IMR-90 (cell line): ENCODE measurements around the gene MYO5A. TPM values are rescaled to one million over a fixed set of nuclear protein-coding genes. Genes with fewer than 3 reads are reported as not detected.

Source experiments
- ATAC-seq: fragments of 200-7000 bp; cut with Tn5 transposase; 2 replicates; pipeline ENCODE4 v1.9.1; 2020; ENCODE audit warnings: low read depth, mild to moderate bottlenecking, moderate library complexity
- BruUV-seq: library from RNA; stranded (reverse); fragments of 400-500 nt; replicated peaks from 2 replicates; lab custom pipeline; 2021; lab: Mats Ljungman, UMichigan
- CTCF ChIA-PET: fragments of 300-600 bp; formaldehyde crosslinking; extraction: SDS; loops from one replicate; lab custom pipeline; 2021; ENCODE audit warnings: antibody characterized with exemption; lab: Yijun Ruan, JAX
- POLR2A ChIA-PET: fragments of 300-600 bp; sonication (Branson Sonifier 250); formaldehyde crosslinking; loops from one replicate; lab custom pipeline; 2022; ENCODE audit warnings: antibody characterized with exemption; ENCODE audit not compliant: unreplicated experiment; lab: Charles Lee
- DNase-seq: peaks from one replicate; pipeline ENCODE4 v3.0.0; 2013
- H2AFZ ChIP-seq: replicated peaks from 2 replicates; pipeline ENCODE3; 2013; ENCODE audit warnings: low read length, mild to moderate bottlenecking; ENCODE audit not compliant: poor library complexity
- H2AK5ac ChIP-seq: 2 replicates; pipeline ENCODE4 v1.6.1; 2013; ENCODE audit warnings: low read depth, low read length, inconsistent platforms
- H2AK9ac ChIP-seq: replicated peaks from 2 replicates; pipeline ENCODE3; 2013; ENCODE audit warnings: mild to moderate bottlenecking, low read depth, low read length, moderate library complexity; ENCODE audit not compliant: poor library complexity
- H2BK120ac ChIP-seq: 2 replicates; pipeline ENCODE4 v1.6.1; 2013; ENCODE audit warnings: low read depth, low read length, inconsistent platforms
- H2BK15ac ChIP-seq: 3 replicates; pipeline ENCODE4 v1.6.1; 2013; ENCODE audit warnings: low read depth, low read length, inconsistent platforms
- H2BK20ac ChIP-seq: 2 replicates; pipeline ENCODE4 v1.6.1; 2013; ENCODE audit warnings: low read depth, mild to moderate bottlenecking, inconsistent platforms, low read length, moderate library complexity
- H2BK5ac ChIP-seq: 2 replicates; pipeline ENCODE4 v1.6.1; 2013; ENCODE audit warnings: mild to moderate bottlenecking, low read depth, low read length, inconsistent platforms; ENCODE audit not compliant: poor library complexity, severe bottlenecking
- H3K14ac ChIP-seq: replicated peaks from 2 replicates; pipeline ENCODE4 v1.6.1; 2013; ENCODE audit warnings: low read depth, low read length, inconsistent platforms
- H3K18ac ChIP-seq: 2 replicates; pipeline ENCODE4 v1.6.1; 2013; ENCODE audit warnings: low read depth, low read length, control low read depth
- H3K23ac ChIP-seq: 2 replicates; pipeline ENCODE4 v1.6.1; 2013; ENCODE audit warnings: low read depth, low read length, inconsistent platforms
- H3K27ac ChIP-seq: 2 replicates; pipeline ENCODE4 v1.5.1; 2013; ENCODE audit warnings: mild to moderate bottlenecking, control low read depth, low read length; ENCODE audit not compliant: insufficient read depth
- H3K27me3 ChIP-seq: 2 replicates; pipeline ENCODE4 v1.6.1; 2013; ENCODE audit warnings: low read length; ENCODE audit not compliant: control insufficient read depth, insufficient read depth
- H3K36me3 ChIP-seq: 2 replicates; pipeline ENCODE4 v1.6.1; 2013; ENCODE audit warnings: low read length, mixed read lengths; ENCODE audit not compliant: control insufficient read depth, insufficient read depth
- H3K4ac ChIP-seq: 2 replicates; pipeline ENCODE4 v1.6.1; 2013; ENCODE audit warnings: low read depth, low read length, inconsistent platforms
- H3K4me1 ChIP-seq: 2 replicates; pipeline ENCODE4 v1.6.1; 2013; ENCODE audit warnings: low read length, mixed read lengths; ENCODE audit not compliant: control insufficient read depth, insufficient read depth
- H3K4me2 ChIP-seq: 2 replicates; pipeline ENCODE4 v1.6.1; 2013; ENCODE audit warnings: low read depth, mild to moderate bottlenecking, control low read depth, low read length, moderate library complexity
- H3K4me3 ChIP-seq: 2 replicates; pipeline ENCODE4 v1.5.1; 2013; ENCODE audit warnings: low read depth, mild to moderate bottlenecking, control low read depth, low read length, moderate library complexity; ENCODE audit not compliant: insufficient read depth
- H3K56ac ChIP-seq: 2 replicates; pipeline ENCODE4 v1.6.1; 2013; ENCODE audit warnings: low read length, inconsistent platforms; ENCODE audit not compliant: insufficient read depth; ENCODE audit errors: extremely low read depth
- H3K79me1 ChIP-seq, 2 experiments: 2 replicates each; pipeline ENCODE4 v1.6.1; 2013; ENCODE audit warnings: low read length in 2 of 2, inconsistent platforms in 1 of 2, low read depth in 1 of 2
- H3K9ac ChIP-seq: 2 replicates; pipeline ENCODE4 v1.6.1; 2013; ENCODE audit warnings: low read depth, low read length, control low read depth
- H3K9me1 ChIP-seq: 2 replicates; pipeline ENCODE4 v1.6.1; 2013; ENCODE audit warnings: low read length, inconsistent platforms; ENCODE audit not compliant: insufficient read depth
- H3K9me3 ChIP-seq: 2 replicates; pipeline ENCODE4 v1.6.1; 2013; ENCODE audit warnings: low read length; ENCODE audit not compliant: control insufficient read depth, insufficient read depth
- H4K20me1 ChIP-seq: 2 replicates; pipeline ENCODE4 v1.6.1; 2013; ENCODE audit warnings: low read length, inconsistent platforms; ENCODE audit not compliant: insufficient read depth
- H4K5ac ChIP-seq: 2 replicates; pipeline ENCODE4 v1.6.1; 2013; ENCODE audit warnings: mild to moderate bottlenecking, low read depth, low read length, control low read depth
- H4K8ac ChIP-seq, 2 experiments: 2 replicates each; pipeline ENCODE4 v1.6.1; 2013; ENCODE audit warnings: low read depth in 2 of 2, low read length in 2 of 2, control low read depth in 1 of 2, inconsistent platforms in 1 of 2
- H4K91ac ChIP-seq: 2 replicates; pipeline ENCODE4 v1.6.1; 2013; ENCODE audit warnings: low read depth, low read length, inconsistent platforms; ENCODE audit not compliant: insufficient read depth
- FOS ChIP-seq: fragments of 150-350 bp; IDR thresholded peaks from 2 replicates; pipeline ENCODE4 v1.6.1; 2016; ENCODE audit warnings: low read depth, low read length
- RAD21 ChIP-seq: IDR thresholded peaks from 2 replicates; pipeline ENCODE4 v1.6.1; 2012; ENCODE audit warnings: low read length, improper control_type of control experiment
- SMC3 ChIP-seq: fragments of 150-350 bp; IDR thresholded peaks from 2 replicates; pipeline ENCODE4 v1.6.1; 2016; ENCODE audit warnings: low read depth, mild to moderate bottlenecking, antibody characterized with exemption, low read length, moderate library complexity
- WGBS, 2 experiments: methylation state at CpG; one replicate each; pipeline versions ENCODE4 v1.1.5 to v1.1.7; 2013; ENCODE audit warnings: missing lambda C conversion rate in 2 of 2; ENCODE audit not compliant: insufficient read length in 1 of 2; ENCODE audit errors: extremely low coverage in 2 of 2; 5-methylcytosine and 5-hydroxymethylcytosine counted together
- dilution Hi-C: fragments of 300-500 bp; cut with HindIII; formaldehyde crosslinking; loops from one replicate; pipeline ENCODE4 v1.14.3; 2018; ENCODE audit warnings: low sequenced_read_pairs; ENCODE audit not compliant: unreplicated experiment
- in situ Hi-C: fragments of 300-500 bp; cut with MboI; formaldehyde crosslinking; loops from 3 replicates; pipeline ENCODE4 v1.14.3; 2019; ENCODE audit warnings: low sequenced_read_pairs, inconsistent platforms, mixed read lengths
- intact Hi-C: fragments of 100-400 bp; cut with micrococcal nuclease; formaldehyde crosslinking; loops from 2 replicates; pipeline ENCODE4 v1.10.0; 2022
- polyA plus RNA-seq, 3 experiments: library from polyadenylated mRNA; depleted of rRNA; stranded (reverse); fragments of >200 nt; gene quantifications; 2 replicates each; pipeline ENCODE4 v1.2.3, GENCODE V29; 2012; ENCODE audit warnings: low replicate concordance in 1 of 3
- total RNA-seq: library from RNA; depleted of rRNA; stranded (reverse); fragments of >200 nt; gene quantifications from 2 replicates; pipeline ENCODE4 v1.2.3, GENCODE V29; 2012

Gene MYO5A
- total and polyA plus RNA-seq, 2 of the 4 experiments (the other 2 are of a cell fraction), result 19.4 to 69.2 TPM

DNA sequence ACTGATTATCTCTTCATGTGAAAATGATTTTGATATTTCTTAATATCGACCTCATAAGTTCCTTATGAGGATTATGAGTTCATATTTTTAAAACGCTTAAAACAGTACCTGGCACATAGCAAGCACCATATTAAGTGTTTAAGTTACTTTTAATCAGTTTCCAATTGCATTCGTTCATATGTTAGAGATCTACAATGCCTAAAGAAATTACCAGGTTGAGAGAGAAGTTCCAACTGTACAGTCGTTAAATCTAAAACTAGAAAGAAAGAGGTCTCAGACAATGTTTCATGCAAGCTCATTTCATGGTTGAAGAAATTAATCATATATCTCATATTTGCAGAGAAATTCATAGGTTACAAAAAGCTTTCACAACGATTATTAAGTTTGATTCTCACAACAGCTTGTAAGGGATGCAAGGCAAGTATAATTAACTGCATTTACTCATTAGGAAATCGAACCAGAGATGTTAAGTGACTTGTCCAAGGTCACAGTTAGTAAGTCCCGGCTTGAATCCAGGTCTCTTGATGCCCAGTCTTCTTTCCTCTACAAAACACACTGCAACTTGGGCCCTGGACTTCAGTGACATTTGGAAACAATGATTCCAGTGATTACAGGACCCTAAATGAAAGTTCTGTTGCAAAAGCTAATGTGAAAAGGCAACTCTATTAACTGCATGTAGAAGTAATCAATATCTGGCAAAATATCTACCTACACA lies 1.3 kb downstream of the MYO5A start (continued):
- no peak for TF ChIP-seq SMC3

- Histone ChIP-seq H4K91ac (no peak overlapping the region), H4K5ac (no peak overlapping the region), H2BK120ac (no peak overlapping the region), H3K4me3 (no peak overlapping the region), H3K79me1 (peaks cover 36 to 55% of the 10 kb centered on the region in 2 experiments), H3K18ac (no peak overlapping the region), H3K9ac (no peak overlapping the region), H3K9me1 (peaks cover 8% of the 10 kb centered on the region), H4K8ac (no peak overlapping the region), H3K9me3 (no peaks in the 10 kb centered on the region), H3K23ac (no peak overlapping the region), H3K4me1 (peaks cover 9% of the 10 kb centered on the region), H4K20me1 (peaks cover 13% of the 10 kb centered on the region; the same call in 1 of the 2 replicates), H3K36me3 (no peaks in the 10 kb centered on the region), H2AFZ (no peak overlapping the region), H3K14ac (no peak overlapping the region), H2BK20ac (no peak overlapping the region), H2BK5ac (no peak overlapping the region), H3K27ac (no peak overlapping the region), H3K27me3 (no peaks in the 10 kb centered on the region), H2AK5ac (peak overlapping the region; percentile 33; the same call in 1 of the 2 replicates), H2AK9ac (no peak overlapping the region), H2BK15ac (no peak overlapping the region), H3K56ac (no peak overlapping the region), H3K4ac (no peak overlapping the region), H3K4me2 (no peak overlapping the region)
- no peak for TF ChIP-seq RAD21
- TF ChIP-seq FOS, result no peak
- intact Hi-C loops, result loop anchor here (5.0 kb wide), 3 partner anchors 153 to 213 kb away; partner anchors contain the start of gene ATOSA
- no CpG with 5 or more reads among the region's 4 CpGs for WGBS, 2 experiments
- dilution Hi-C loops, result no loop called here
- DNase-seq (no peak), ATAC-seq (no peak)
- POLR2A ChIA-PET, result no interaction called here
- no TSS peak for BruUV-seq
- in situ Hi-C loops, result no loop called here
- CTCF ChIA-PET, result interaction anchor here (1.0 to 1.4 kb wide), 2 partner anchors 9 to 13 kb away, joined by 3 read pairs; no protein-coding TSS in a partner anchor
These were observed 4.2 kb downstream of the MYO5A start for GRCh38 chr15:52524223-52525136.
